Measurements from ENCODE around the gene TFDP1.
"Not testable (repeated sequence)": the region's sequence is repeated elsewhere in the genome, so short reads cannot be mapped to it uniquely, and the experiment has no call there.

The TFDP1 gene

GRCh38 chr13:113551081-113552000 is 33.2 kb upstream of the TFDP1 start:
- DNase-seq: no peak

GRCh38 chr13:113552079-113552478 is 32.5 kb upstream of the TFDP1 start:
- no peak for DNase-seq

- DNase-seq: peak; percentile 21
Measured at GRCh38 chr13:113552786-113553434, 31.6 kb upstream of the TFDP1 start.

- no peak for DNase-seq
Measured at GRCh38 chr13:113553511-113554332, 30.8 kb upstream of the TFDP1 start.

GRCh38 chr13:113554333-113554700 is 30.2 kb upstream of the TFDP1 start:
- no peak for DNase-seq

GRCh38 chr13:113555141-113555540 is 29.4 kb upstream of the TFDP1 start:
- no peak for DNase-seq

GRCh38 chr13:113557013-113557412 is 27.5 kb upstream of the TFDP1 start:
- no peak for DNase-seq

- no peak for DNase-seq
Measured at GRCh38 chr13:113558461-113558860, 26.1 kb upstream of the TFDP1 start.

GRCh38 chr13:113559061-113559460 is 25.5 kb upstream of the TFDP1 start:
- no peak for DNase-seq

- DNase-seq: no peak
Measured at GRCh38 chr13:113559901-113560644, 24.5 kb upstream of the TFDP1 start.

- no peak for DNase-seq
Measured at GRCh38 chr13:113560645-113561416, 23.7 kb upstream of the TFDP1 start.

- DNase-seq: no peak
Measured at GRCh38 chr13:113561417-113562084, 23.0 kb upstream of the TFDP1 start.

GRCh38 chr13:113562085-113562749 is 22.3 kb upstream of the TFDP1 start:
- DNase-seq: peak; percentile 77

- no peak for DNase-seq
Measured at GRCh38 chr13:113562844-113563243, 21.7 kb upstream of the TFDP1 start.

GRCh38 chr13:113563511-113563910 is 21.0 kb upstream of the TFDP1 start:
- DNase-seq: not testable (repeated sequence)

GRCh38 chr13:113564331-113565023 is 20.1 kb upstream of the TFDP1 start:
- DNase-seq: no peak

- DNase-seq: no peak
Measured at GRCh38 chr13:113565526-113566226, 18.9 kb upstream of the TFDP1 start.

- no peak for DNase-seq
Measured at GRCh38 chr13:113566227-113566561, 18.4 kb upstream of the TFDP1 start.

GRCh38 chr13:113567681-113568080 is 16.9 kb upstream of the TFDP1 start:
- no peak for DNase-seq

GRCh38 chr13:113573065-113573464 is 11.5 kb upstream of the TFDP1 start:
- no peak for DNase-seq

Data from hematopoietic multipotent progenitor cell treated with erythropoietin and hydrocortisone succinate and interleukin-3 and kit ligand, for 8 days (in vitro differentiated cells).